ENCODE measurements around the gene NSA2. TPM values are rescaled to one million over a fixed set of nuclear protein-coding genes. Genes with fewer than 3 reads are reported as not detected.
A peak's percentile ranks its signal among the peaks of the same experiment; 100 is the strongest.

The NSA2 gene
- total RNA-seq, 1 donor from 2014 or later, result 44.1 TPM

DNA sequence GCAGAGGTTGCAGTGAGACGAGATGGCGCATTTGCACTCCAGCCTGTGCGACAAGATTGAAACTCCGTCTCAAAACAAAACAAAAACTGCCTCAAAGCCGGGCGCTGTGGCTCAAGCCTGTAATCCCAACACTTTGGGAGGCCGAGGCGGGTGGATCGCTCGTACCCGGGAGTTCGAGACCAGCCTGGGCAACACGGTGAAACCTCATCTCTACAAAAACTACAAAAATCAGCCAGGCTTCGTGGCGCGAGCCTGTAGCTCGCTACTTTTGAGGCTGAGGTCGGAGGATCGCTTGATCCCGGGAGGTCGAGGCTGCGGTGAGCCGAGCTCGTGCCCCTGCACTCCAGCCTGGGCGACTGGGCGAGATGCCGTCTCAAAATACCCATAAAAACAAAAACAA is 1.1 kb upstream of the NSA2 start:
- TF ChIP-seq, protein P1, sequence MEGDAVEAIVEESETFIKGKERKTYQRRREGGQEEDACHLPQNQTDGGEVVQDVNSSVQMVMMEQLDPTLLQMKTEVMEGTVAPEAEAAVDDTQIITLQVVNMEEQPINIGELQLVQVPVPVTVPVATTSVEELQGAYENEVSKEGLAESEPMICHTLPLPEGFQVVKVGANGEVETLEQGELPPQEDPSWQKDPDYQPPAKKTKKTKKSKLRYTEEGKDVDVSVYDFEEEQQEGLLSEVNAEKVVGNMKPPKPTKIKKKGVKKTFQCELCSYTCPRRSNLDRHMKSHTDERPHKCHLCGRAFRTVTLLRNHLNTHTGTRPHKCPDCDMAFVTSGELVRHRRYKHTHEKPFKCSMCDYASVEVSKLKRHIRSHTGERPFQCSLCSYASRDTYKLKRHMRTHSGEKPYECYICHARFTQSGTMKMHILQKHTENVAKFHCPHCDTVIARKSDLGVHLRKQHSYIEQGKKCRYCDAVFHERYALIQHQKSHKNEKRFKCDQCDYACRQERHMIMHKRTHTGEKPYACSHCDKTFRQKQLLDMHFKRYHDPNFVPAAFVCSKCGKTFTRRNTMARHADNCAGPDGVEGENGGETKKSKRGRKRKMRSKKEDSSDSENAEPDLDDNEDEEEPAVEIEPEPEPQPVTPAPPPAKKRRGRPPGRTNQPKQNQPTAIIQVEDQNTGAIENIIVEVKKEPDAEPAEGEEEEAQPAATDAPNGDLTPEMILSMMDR (IDR thresholded peaks at IDR 0.05; ENCODE audit: borderline replicate concordance), result no peak
- Histone ChIP-seq H3K27ac (replicated peaks) (peak overlapping the region; percentile 84), H3K36me3 (peaks cover 43% of the 10 kb centered on the region), H3K4me3 (peak overlapping the region; percentile 90), H3K4me1 (peaks cover 55% of the 10 kb centered on the region), H3K27me3 (ENCODE audit: low read depth) (no peaks in the 10 kb centered on the region), H3K9me3 (replicated peaks) (no peaks in the 10 kb centered on the region)
- intact Hi-C loops (cut with micrococcal nuclease), result no loop called here
- DNase-seq, result no peak

DNA sequence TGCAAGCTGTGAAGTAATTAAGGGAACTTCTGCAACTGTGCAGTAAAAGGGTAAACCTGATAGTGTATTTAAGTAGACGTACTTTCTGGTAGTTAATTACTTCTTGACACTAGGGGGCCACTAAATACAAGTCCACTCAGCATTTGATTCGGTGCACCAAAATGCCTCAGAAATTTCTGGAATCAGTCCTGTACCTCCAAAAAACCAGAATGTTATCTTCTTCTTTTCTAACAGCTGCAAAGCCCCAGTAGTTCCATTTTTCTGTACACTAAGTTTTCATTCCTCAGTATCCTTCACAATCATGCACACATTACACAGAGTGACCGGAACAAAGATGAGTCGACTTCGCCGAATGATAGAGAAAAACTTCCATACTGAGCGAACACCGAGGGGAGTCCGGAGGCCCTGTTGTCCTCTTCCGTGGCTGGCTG is 616 bp upstream of the NSA2 start:
- DNase-seq, result no peak
- Histone ChIP-seq H3K9me3 (replicated peaks) (no peaks in the 10 kb centered on the region), H3K27ac (replicated peaks) (peak overlapping the region; percentile 84), H3K4me3 (peak overlapping the region; percentile 90), H3K27me3 (ENCODE audit: low read depth) (no peaks in the 10 kb centered on the region), H3K36me3 (peaks cover 43% of the 10 kb centered on the region), H3K4me1 (peaks cover 50% of the 10 kb centered on the region)
- TF ChIP-seq, protein P1 (IDR thresholded peaks at IDR 0.05; ENCODE audit: borderline replicate concordance), result peak; percentile 58
- intact Hi-C loops (cut with micrococcal nuclease), result no loop called here

DNA sequence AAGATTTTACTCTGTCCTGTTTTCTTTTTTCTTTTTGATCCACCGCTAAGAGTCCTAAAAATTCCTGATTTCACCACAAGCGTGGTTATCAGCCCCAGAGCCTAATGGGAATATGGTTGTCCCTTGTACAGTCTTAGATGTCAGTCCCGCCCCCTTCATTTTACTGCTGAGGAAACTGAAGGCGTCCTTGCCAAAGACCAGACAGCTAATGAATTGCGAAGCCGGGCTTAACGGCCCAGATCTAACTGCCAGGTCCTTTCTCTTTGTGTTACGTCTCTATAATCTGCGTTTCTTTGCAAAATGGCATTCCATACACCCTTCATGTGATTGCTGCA is 497 bp downstream of the NSA2 start:
- Histone ChIP-seq H3K27me3 (ENCODE audit: low read depth) (no peaks in the 10 kb centered on the region), H3K4me3 (peak overlapping the region; percentile 90), H3K36me3 (peaks cover 47% of the 10 kb centered on the region), H3K4me1 (peaks cover 50% of the 10 kb centered on the region), H3K27ac (replicated peaks) (peak overlapping the region; percentile 84), H3K9me3 (replicated peaks) (no peaks in the 10 kb centered on the region)
- TF ChIP-seq, protein P1 (IDR thresholded peaks at IDR 0.05; ENCODE audit: borderline replicate concordance), result no peak
- intact Hi-C loops (cut with micrococcal nuclease), result no loop called here
- DNase-seq, result no peak

DNA sequence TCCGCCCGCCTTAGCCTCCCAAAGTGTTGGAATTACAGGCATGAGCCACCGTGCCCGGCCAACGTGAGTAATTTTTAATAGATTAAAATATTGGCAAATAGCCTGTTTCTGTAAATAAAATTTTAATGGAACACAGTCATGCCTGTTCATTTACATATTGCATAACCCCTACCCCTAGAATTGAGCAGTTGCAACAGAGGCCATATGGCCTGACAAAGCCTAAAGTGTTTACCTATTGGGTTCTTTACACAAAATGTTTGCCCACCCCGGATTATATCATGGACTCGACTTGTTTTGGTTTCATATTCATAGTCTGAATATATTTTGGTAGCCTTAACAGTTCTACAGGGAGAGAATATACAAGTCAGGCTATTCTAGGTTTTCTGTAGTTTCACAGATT is 5.3 kb downstream of the NSA2 start:
- Histone ChIP-seq H3K4me3 (no peak overlapping the region), H3K9me3 (replicated peaks) (no peaks in the 10 kb centered on the region), H3K27ac (replicated peaks) (no peak overlapping the region), H3K36me3 (peaks cover 84% of the 10 kb centered on the region), H3K4me1 (peaks cover 13% of the 10 kb centered on the region), H3K27me3 (ENCODE audit: low read depth) (no peaks in the 10 kb centered on the region)
- DNase-seq, result no peak
- TF ChIP-seq, protein P1 (IDR thresholded peaks at IDR 0.05; ENCODE audit: borderline replicate concordance), result no peak
- intact Hi-C loops (cut with micrococcal nuclease), result no loop called here

DNA sequence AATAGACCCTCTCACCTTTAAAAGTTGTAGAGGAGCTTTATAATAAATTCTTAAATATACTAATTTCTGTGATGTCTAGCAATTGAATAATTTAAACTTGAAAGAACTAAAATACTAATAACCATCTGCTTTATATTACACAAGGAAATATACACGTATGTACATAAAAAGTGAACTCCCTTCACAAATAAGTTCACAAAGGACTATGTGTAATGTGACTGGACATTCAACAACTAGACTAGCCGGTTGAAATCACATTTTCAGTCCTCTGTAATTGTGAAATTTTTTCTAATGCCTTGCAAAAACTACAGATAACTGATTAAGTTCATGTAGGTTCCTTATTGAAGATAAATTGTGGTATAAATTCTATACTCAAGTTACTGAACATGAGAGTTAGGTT is 11.6 kb downstream of the NSA2 start:
- H3K36me3 ChIP-seq, result peaks cover 56% of the 10 kb centered on the region
- no peaks in the 10 kb centered on the region for H3K9me3 ChIP-seq (replicated peaks)
- DNase-seq, result no peak
- no peaks in the 10 kb centered on the region for H3K27me3 ChIP-seq (ENCODE audit: low read depth)
- no peak overlapping the region for H3K27ac ChIP-seq (replicated peaks)
- intact Hi-C loops (cut with micrococcal nuclease), result no loop called here
- TF ChIP-seq, protein P1 (IDR thresholded peaks at IDR 0.05; ENCODE audit: borderline replicate concordance), result no peak
- H3K4me3 ChIP-seq, result no peak overlapping the region
- H3K4me1 ChIP-seq, result no peaks in the 10 kb centered on the region

DNA sequence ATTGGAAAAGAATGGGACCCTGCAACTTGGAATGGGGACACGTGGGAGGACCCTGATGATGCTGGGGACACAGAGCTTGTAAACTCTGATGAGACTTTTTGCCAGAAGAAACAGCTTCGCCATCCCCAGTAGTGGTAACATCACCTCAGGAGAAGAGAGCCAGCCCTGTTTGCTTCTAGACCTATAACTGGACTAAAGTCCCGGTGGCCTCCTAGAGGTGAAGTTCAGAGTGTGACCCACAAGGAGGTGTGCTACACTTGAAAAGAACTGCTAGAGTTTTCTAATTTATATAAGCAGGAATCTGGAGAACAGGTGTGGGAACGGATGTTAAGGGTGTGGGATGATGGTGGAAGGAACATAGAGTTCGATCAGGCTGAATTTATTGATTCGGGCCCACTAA is 19.8 kb downstream of the NSA2 start:
- no peaks in the 10 kb centered on the region for H3K27me3 ChIP-seq (ENCODE audit: low read depth)
- no peak overlapping the region for H3K27ac ChIP-seq (replicated peaks)
- intact Hi-C loops (cut with micrococcal nuclease), result no loop called here
- H3K9me3 ChIP-seq (replicated peaks), result no peaks in the 10 kb centered on the region
- TF ChIP-seq, protein P1 (IDR thresholded peaks at IDR 0.05; ENCODE audit: borderline replicate concordance), result no peak
- no peaks in the 10 kb centered on the region for H3K4me1 ChIP-seq
- no peak overlapping the region for H3K4me3 ChIP-seq
- no peaks in the 10 kb centered on the region for H3K36me3 ChIP-seq
- DNase-seq, result no peak
